Hematopoietic multipotent progenitor cell treated with erythropoietin and hydrocortisone succinate and interleukin-3 and kit ligand, for 4 days (in vitro differentiated cells): ENCODE results near the gene MUC6.

Source experiments
- DNase-seq: peaks from one replicate; pipeline ENCODE4 v3.0.0-alpha.2; 2015

Gene MUC6

DNA sequence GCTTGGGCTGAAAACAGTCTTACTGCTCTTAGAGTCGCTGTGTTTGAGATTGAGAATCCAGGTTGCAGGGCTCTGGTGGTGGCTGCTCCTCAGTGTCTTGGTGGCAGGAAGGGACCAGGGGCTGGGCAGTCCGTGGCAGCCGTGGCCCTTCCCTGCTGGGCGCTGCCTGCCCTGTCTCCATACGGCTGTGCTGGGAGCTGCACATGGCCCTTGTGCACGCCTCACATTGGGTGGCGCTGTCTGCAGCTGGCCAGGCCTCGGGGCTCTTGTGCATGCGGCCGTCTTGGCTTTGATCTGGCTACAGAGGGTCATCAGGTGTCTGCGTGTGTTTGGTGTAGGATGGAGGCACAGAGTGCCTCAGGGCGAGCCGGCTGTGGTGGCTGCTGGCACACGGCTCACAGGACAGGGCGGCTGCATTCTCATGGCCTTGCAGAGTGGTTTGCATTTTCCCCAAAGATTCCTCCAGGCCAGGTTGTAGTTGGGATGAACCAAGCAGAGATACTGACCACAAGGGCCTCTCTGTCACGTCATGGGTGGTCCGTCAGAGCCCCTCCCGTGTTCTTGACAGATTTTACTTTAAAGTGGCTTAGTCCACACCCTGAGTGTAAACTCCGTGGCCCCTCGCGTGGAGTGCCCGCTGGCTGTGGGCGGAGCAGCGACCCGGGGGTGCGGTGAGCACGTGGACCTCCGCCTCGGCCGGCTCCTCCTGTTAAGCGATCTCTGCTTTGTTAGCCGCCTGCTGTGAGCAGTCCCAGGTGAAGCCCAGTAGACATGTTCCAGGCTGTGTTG is 34.7 kb downstream of the MUC6 start:
- DNase-seq = no peak

- no peak for DNase-seq
These were observed 35.9 kb downstream of the MUC6 start for GRCh38 chr11:1000357-1001278.

GRCh38 chr11:999009-999408 is 37.5 kb downstream of the MUC6 start:
- DNase-seq = no peak

- DNase-seq = no peak
These were observed 38.6 kb downstream of the MUC6 start for GRCh38 chr11:997907-998306.

- no peak for DNase-seq
These were observed 39.8 kb downstream of the MUC6 start for GRCh38 chr11:996681-997080.

- no peak for DNase-seq
These were observed 40.6 kb downstream of the MUC6 start for GRCh38 chr11:995752-996420.

- DNase-seq = no peak
These were observed 41.3 kb downstream of the MUC6 start for GRCh38 chr11:995044-995751.

DNA sequence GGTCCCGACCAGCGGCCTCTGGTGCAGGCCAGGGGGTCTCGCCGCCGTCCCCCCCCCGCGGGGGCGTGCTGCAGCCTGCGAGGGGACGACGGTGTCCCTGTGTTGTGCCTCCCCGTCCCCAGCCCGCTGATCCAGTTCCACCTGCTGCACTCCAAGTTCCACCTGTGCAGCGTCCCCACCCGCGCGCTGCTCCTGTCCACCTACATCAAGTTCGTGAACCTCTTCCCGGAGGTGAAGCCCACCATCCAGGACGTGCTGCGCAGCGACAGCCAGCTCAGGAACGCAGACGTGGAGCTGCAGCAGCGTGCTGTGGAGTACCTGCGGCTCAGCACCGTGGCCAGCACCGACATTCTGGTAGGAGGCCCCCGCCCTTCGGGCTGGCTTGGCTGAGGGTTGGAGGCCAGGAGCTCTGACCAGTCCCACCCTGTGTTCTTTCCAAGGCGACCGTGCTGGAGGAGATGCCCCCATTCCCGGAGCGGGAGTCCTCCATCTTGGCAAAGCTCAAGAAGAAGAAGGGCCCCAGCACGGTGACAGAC is 42.8 kb downstream of the MUC6 start:
- DNase-seq = no peak

- no peak for DNase-seq
These were observed 43.9 kb downstream of the MUC6 start for GRCh38 chr11:992577-992976.

DNA sequence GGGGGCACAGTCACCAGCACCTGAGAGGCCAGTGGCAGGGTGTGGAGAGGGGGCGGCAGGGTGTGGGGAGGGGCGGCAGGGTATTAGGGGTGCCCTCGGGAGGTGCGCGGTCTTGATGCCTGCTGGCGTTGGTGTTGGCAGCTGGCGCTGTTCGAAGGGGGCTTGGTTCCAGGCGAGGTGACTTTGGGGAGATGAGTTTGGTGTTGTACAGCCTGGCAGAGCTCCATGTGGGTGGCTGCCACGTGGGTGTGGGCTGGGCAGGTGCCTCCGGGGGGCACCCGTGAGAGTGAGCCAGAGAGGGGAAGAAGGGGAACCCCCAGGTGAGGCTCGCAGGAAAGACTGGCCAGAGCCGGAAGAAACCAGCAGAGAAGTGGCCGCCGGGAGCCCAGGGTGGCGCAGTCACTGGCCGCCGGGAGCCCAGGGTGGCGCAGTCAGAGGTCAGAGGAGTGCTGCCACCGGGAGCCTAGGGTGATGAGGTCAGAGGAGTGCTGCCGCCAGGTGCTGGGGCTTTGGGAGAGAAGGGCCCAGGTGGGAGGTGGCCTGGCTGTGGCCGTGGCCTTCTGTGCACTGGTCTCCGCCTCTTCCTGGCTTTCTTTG is 44.7 kb downstream of the MUC6 start:
- no peak for DNase-seq

- no peak for DNase-seq
These were observed 45.5 kb downstream of the MUC6 start for GRCh38 chr11:991034-991433.

DNA sequence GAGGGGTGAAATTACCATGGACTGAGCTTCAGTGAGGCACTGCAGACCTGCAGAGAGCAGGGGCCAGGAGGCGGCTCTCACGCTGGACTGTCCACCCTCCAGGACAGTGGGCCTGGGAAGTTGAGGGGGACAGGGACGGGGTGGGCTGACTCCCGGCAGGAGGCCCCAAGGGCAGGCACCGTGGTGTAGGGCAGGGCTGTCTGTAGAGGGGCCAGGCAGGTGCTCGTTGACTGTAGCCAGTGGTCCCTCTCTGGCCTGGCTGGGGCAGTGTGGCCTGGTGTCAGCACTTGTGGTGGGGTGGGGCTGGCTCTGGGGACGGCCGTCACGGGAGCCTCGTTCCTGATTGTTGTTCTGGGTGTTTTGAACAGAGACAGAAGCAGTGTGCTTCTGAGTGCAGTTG is 46.4 kb downstream of the MUC6 start:
- DNase-seq = no peak

- no peak for DNase-seq
These were observed 48.8 kb downstream of the MUC6 start for GRCh38 chr11:987671-988070.

GRCh38 chr11:986952-987305 is 49.6 kb downstream of the MUC6 start:
- DNase-seq = no peak

- DNase-seq = no peak
These were observed 50.1 kb downstream of the MUC6 start for GRCh38 chr11:986270-986951.

DNA sequence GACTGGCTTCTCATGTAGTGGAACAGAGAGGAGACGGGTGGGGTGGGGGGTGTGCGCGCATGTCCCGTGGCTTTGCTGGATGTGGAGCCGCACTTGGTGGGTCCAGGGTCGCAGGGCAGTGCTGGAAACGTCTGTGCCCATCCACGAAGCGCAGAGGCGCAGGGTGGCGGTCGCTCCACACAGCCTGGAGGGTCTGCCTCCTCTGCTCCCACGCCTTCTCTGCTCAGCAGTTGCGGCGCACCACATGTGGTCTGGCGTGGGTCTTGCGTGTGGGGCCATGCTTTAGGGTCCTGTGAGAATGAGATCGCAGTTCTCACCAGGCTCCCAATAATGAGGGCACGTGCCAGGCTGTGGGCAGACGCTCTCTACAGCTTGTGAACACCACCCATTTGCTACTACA is 50.7 kb downstream of the MUC6 start:
- no peak for DNase-seq

DNA sequence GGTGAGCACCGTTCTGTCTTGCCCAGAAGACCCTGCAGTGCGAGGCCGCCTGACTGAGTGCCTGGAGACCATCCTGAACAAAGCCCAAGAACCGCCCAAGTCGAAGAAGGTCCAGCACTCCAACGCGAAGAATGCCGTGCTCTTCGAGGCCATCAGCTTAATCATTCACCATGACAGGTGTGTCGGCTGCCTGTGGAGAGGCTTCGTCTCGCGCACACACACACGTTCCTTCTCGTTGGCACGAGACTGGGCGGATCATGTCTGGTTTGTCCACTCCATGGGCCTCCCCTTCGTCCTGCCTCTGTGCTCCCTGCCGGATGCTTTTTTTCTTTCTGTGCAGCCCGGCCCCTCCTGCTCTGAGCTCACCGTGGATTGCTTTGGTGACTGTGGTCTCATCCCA is 51.1 kb downstream of the MUC6 start:
- DNase-seq = no peak

DNA sequence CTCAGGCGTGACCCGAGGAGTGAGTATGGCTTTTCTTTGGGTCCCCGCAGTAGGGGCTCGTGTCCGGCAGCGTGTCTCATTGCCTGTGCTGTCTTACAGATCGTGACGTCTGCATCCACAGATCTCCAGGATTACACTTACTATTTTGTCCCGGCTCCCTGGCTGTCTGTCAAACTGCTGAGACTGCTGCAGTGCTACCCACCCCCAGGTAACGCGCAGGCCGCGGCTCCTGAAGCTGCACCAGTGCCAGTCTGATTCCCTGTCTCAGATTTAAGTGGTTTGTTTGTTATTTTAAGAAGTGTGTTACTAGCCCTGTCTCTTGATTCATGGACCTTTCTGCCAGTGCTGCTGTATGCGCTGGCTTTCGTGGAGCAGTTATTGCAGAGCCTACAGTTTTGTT is 52.0 kb downstream of the MUC6 start:
- no peak for DNase-seq

DNA sequence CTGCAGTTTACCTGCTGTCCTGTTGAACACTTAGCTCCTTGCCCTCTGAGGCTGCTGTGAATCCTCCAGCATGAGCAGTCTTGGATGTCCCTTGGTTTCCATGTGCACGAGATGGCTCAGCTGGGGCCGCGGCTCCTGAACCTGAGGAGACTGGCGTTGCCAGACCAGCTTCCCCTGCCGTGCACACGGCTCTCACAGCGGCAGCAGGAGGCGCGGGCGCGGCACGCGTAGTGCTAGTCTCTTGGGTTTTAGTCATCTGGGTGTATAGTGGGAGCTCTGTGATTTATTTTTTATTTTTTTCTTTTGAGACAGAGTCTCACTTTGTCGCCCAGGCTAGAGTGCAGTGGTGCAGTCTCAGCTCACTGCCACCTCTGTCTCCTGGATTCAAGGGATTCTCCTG is 54.8 kb downstream of the MUC6 start:
- DNase-seq = no peak

GRCh38 chr11:980438-981357 is 55.8 kb downstream of the MUC6 start:
- DNase-seq = no peak

DNA sequence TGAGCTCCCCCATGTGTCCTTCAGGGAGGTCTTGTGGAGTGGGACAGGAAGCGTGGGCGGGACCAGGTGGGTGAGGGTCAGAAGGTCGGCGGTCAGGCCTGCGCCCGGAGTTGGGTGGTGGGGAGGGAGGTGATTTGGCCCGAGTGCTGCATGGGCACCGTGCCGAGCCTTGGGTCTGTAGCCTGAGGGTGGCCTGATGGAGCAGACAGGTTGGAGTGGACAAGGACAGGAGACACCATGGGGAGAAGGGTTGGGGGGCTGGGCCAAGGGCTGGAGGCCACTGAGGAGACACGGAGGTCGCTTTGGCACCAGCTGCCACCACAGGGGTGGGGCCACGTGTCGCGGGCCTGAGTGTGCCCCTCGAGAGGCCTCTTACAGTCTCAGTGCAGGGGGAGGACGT is 57.7 kb downstream of the MUC6 start:
- DNase-seq = no peak
